Mononuclear cell (primary cell): ENCODE measurements around the gene COG6. TPM values are rescaled to one million over a fixed set of nuclear protein-coding genes. Genes with fewer than 3 reads are reported as not detected.

Source experiments
- H3K27me3 ChIP-seq: 2 replicates; pipeline ENCODE4 v1.6.0; 2011; ENCODE audit warnings: low read length, control low read depth; ENCODE audit not compliant: insufficient read depth
- H3K4me1 ChIP-seq: 2 replicates; pipeline ENCODE4 v1.5.1; 2011; ENCODE audit warnings: mild to moderate bottlenecking, low read length, control low read depth; ENCODE audit not compliant: insufficient read depth
- H3K4me3 ChIP-seq: 2 replicates; pipeline ENCODE4 v1.5.1; 2011; ENCODE audit warnings: mild to moderate bottlenecking, low read length, moderate library complexity
- H3K9me3 ChIP-seq: 2 replicates; pipeline ENCODE4 v1.5.1; 2011; ENCODE audit warnings: low read depth, mild to moderate bottlenecking, control low read depth, low read length
- total RNA-seq: library from RNA; depleted of rRNA; stranded (reverse); fragments of >200 nt; gene quantifications from one replicate; pipeline ENCODE4 v1.2.3, GENCODE V29; 2012

Gene COG6
- total RNA-seq, 1 donor: 10.1 TPM

DNA sequence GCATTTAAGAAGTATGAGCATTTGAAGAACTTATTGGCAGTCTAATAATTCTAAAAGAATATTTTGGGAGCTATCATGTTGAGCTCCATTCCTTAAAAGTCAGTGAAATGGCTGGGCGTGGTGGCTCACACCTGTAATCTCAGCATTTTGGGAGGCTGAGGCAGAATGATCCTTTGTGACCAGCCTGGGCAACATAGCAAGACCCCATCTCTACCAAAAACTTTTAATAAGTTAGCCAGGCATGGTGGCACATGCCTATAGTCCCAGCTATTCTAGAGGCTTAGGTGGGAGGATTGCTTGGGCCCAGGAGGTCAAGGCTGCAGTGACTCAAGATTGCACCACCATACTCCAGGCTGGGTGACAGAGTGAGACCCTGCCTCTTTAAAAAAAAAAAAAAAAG lies 8.0 kb downstream of the COG6 start:
- H3K4me3 ChIP-seq: no peak overlapping the region
- H3K9me3 ChIP-seq: no peaks in the 10 kb centered on the region
- no peaks in the 10 kb centered on the region for H3K27me3 ChIP-seq
- H3K4me1 ChIP-seq: no peaks in the 10 kb centered on the region

DNA sequence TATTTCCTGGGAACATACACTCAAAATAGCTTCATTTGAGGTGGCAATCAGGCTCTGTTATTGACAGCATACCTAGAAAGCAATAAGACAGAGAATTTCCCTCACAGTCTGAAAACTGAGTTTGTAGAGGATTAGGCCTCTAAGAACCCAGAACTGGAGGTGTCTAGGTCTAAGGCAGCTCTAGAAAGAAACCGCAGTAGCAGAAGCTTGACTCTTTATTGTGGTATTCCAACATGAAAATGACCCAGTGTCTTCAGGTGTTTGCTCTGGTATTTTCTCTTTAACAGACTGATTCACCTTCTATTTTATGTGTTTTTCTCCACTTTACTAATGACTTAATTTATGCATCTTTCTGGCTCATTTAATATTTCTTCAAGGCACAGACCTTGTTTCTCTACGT lies 8.5 kb downstream of the COG6 start:
- Histone ChIP-seq H3K9me3 (no peaks in the 10 kb centered on the region), H3K27me3 (no peaks in the 10 kb centered on the region), H3K4me1 (no peaks in the 10 kb centered on the region), H3K4me3 (no peak overlapping the region)

DNA sequence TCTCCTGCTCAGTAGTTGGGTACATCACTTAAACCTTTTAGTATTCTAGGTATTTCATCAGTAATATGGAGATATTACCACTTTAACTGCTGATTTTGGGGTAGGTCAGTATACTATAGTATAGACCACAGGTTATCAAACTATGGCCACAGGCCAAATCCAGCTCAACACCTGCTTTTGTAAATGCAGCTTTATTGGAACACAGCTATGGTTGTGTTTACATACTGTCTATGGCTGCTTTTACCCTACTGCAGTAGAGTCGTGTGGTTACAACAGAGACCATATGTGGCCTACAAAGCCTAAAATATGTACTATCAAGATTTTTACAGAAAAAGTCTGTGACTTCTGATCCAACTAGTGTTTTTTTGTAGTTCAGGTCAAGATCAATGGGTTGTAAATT lies 10.3 kb downstream of the COG6 start:
- Histone ChIP-seq H3K4me3 (no peak overlapping the region), H3K4me1 (no peaks in the 10 kb centered on the region), H3K27me3 (no peaks in the 10 kb centered on the region), H3K9me3 (no peaks in the 10 kb centered on the region)

DNA sequence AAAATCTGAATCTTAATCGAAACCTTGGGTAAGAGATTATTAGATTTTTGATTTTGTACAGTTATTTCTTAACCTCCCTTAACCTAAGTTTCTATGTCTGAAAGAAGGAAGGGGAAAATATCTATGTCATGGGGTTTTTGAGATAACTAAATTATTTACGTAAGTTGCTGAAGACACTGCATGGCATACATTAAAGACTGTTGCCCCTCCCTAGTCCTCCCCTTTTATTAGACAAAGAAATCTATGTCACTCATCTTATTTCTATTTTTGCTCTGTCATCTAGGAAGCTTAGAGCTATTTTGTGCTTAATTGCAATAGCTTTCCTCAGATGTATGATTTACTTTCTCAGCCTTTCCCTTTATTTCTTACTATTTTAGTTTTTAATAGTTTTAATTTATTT lies 15.0 kb downstream of the COG6 start:
- H3K9me3 ChIP-seq: no peaks in the 10 kb centered on the region
- H3K27me3 ChIP-seq: no peaks in the 10 kb centered on the region
- no peak overlapping the region for H3K4me3 ChIP-seq
- H3K4me1 ChIP-seq: no peaks in the 10 kb centered on the region

DNA sequence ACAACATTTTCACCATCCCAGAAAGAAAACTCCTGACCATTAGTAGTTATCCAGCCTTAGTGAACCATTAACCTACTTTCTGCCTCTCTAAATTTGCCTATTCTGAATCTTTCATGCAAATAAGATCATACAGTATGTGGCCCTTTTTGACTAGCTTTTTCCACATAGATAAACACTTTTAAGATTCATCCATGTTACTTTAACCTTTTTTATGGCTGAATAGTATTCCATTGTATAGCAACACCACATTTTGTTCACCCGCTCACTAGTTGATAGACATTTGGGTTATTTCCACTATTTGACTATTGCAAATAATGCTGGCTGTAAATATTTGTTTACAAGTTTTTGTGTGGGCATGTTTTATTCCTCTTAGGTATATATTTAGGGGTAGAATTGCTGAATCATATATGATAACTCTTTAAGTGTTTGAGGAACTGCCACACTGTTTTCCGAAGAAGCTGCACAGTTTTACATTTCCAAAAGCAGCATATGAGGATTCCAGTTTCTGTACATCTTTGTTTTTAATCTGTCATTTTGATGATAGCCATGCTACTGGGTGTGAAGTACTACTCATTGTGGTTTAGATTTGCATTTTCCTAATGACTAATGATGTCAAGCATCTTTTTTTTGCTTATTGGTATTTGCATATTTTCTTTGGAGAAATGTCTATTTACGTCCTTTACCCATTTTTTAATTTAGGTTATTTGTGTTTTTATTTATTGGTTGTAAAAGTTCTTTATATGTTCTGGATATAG lies 17.1 kb downstream of the COG6 start:
- Histone ChIP-seq H3K27me3 (no peaks in the 10 kb centered on the region), H3K4me3 (no peak overlapping the region), H3K9me3 (no peaks in the 10 kb centered on the region), H3K4me1 (no peaks in the 10 kb centered on the region)

DNA sequence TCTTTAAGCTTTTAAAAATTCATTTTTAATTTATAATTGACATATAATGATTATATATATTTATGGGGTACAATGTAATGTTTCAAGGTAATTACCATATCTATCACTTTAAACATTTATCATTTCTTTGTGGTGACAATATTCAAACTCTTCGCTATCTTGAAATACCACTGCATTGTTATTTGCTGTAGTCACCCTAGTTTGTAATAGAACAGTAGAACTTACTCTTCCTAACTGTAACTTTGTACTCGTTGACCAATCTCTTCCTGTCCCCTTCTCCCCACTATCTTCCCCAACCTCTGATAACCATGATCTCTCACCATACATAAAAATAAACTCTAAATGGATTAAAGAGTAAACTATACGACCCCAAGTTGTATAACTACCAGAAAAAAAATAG lies 20.4 kb downstream of the COG6 start:
- Histone ChIP-seq H3K9me3 (no peaks in the 10 kb centered on the region), H3K27me3 (no peaks in the 10 kb centered on the region), H3K4me1 (no peaks in the 10 kb centered on the region), H3K4me3 (no peak overlapping the region)

DNA sequence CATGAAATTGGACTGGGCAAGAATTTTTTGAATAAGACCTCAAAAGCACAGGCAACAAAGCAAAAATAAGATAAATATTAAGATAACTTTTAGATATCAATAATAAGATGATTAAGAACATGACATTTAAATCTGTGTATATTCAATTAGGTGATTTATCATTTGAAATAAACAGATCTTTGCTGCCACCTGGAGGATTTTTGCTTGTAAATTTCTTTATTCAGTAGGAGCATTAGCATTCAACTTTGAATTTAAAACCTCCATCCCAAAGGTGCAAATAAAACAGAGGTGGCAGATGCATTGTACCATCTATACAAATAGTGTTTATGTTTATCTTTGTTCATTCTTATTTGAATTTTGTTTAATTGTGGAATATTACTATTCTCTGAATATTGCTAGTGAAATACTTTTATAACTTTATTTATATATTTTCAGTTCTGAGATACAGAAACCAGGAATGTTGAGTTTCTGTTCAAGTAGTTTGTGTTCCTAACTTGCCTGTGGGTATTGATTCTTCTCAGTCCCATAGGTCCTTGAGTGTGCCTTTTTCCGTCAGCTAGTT lies 20.9 kb downstream of the COG6 start:
- no peaks in the 10 kb centered on the region for H3K9me3 ChIP-seq
- H3K4me1 ChIP-seq: no peaks in the 10 kb centered on the region
- no peaks in the 10 kb centered on the region for H3K27me3 ChIP-seq
- no peak overlapping the region for H3K4me3 ChIP-seq

DNA sequence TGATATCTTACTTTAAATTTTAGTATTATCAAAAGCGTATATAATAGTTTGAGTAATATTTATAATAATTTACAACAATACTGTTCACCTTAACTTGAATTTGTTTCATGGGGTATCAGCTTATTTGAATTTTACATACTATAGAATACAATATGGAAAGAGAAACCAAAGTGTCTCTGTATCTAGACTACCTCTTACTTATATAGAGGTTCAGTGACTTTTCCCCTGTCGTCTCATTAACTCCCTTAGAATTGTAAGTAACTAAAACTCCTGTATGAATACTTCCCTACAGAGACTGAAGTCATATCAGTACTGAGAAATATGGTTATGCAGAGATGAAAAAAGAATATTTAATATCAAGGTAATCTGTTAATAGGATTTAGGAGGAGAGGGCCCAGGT lies 26.8 kb downstream of the COG6 start:
- Histone ChIP-seq H3K4me3 (no peak overlapping the region), H3K4me1 (no peaks in the 10 kb centered on the region), H3K27me3 (no peaks in the 10 kb centered on the region), H3K9me3 (no peaks in the 10 kb centered on the region)

DNA sequence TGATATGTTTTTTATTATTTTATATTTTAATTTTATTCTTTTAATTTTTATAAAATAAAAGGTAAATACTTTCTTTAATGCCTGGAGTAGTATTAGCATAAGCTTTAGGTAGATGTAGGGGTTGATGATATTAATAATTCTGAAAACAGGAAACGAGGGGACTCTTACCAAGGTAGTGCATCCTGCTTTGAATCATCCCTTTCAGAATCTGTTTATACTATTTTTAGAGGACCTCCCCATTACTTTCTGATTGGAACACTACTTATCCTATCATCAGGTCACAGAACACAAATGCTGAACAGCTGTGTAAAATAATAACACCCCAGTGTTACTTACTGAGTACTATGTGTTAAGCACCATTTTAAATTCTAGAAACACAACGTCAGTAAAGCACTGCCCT lies 27.3 kb downstream of the COG6 start:
- Histone ChIP-seq H3K27me3 (no peaks in the 10 kb centered on the region), H3K4me3 (no peak overlapping the region), H3K4me1 (no peaks in the 10 kb centered on the region), H3K9me3 (no peaks in the 10 kb centered on the region)

DNA sequence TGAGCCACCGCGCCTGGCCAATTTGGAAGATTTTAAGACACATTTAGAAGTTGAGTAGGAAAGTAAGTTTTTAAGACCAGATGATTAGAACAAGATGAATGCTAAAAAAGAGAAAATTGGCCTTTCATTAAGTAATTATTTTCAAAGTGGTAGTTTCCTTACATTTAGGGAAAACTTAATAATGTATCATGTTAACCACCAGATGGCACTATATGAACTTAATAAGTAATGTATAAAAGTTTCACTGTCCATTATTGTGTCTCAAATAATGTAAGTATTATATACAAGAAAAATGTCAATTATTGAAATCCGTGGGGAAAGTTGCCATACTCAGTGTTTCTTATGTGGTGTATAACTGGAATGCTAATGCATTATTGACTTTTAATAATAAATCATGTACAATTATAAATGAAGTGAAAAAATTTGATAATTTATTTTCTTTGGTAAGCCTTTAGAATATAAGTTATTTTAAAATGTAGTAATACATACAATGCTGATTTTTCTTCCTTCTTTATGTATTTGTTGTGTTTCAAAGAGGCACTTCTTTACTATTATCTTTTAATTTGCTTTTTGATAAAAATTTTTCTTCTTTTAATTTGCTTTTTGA lies 29.2 kb downstream of the COG6 start:
- no peaks in the 10 kb centered on the region for H3K9me3 ChIP-seq
- no peaks in the 10 kb centered on the region for H3K27me3 ChIP-seq
- H3K4me1 ChIP-seq: peaks cover 4% of the 10 kb centered on the region
- no peak overlapping the region for H3K4me3 ChIP-seq

DNA sequence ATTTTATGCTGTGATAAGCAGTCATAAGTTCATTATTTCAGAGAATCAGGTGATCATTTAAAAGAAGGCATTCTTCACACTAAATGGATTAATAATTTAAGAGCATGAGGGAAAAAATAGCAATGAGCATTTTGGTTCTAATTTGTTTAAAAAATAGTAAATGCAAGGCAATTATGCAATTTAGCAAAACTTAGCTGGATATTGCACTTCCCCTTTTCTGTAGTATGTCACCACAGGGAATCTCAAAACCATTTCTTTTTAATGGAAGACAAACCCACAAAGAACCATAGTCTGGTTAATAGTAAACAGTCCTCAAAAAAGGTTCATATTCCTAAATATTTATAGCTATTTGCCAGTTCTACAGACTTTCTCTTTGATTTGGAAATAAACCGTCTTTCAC lies 30.2 kb downstream of the COG6 start:
- H3K9me3 ChIP-seq: no peaks in the 10 kb centered on the region
- H3K4me3 ChIP-seq: no peak overlapping the region
- H3K4me1 ChIP-seq: peaks cover 4% of the 10 kb centered on the region
- no peaks in the 10 kb centered on the region for H3K27me3 ChIP-seq

DNA sequence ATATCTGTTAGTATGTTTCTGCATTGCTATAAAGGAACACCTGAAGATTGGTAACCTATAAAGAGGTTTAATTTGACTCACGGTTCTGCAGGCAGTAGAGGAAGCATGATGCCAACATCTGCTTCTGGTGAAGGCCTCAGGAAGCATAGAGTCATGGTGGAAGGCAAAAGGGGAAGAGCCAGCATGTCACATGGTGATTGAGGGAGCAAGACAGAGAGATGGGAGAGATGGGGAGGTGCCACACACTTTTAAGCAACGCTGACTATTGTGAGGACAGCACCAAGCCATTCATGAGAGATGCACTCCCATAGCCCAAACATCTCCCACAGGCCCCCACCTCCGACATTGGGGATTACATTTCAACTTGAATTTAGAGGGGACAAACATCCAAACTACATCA lies 32.8 kb downstream of the COG6 start:
- Histone ChIP-seq H3K9me3 (no peaks in the 10 kb centered on the region), H3K4me1 (peaks cover 4% of the 10 kb centered on the region), H3K27me3 (no peaks in the 10 kb centered on the region), H3K4me3 (no peak overlapping the region)

DNA sequence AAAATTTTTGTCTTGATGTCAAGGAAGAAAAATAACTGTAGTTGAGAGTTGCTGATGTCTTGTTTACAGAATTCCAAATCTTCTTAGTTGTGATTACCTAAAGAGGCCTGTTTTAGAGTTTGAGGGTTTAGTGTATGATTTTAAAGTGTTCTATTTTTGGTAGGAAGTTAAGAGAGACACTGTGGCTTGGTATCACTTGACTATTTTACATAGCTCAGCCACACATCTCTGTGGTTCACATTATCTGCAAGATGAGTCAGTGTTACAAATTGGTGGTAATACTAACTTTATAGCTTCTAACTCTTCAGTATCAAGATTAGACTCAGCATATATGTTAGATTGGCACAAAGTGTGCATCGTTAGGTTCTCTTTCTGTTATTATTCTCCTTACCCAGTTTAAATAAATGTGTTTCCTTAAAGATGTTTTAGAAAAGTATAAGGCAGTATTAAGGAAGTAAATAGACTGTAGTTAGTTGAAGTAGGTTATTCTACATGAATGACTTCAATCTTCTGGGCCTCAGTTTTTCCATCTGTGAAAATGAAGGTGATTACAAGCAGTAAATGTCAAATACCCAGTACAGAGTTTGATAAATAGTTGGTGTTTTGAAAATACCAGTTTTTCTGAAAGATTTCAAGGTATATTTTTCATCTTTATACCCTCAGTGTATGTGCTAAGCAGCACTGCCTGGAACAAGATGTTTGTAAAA lies 33.4 kb downstream of the COG6 start:
- Histone ChIP-seq H3K4me1 (peaks cover 4% of the 10 kb centered on the region), H3K27me3 (no peaks in the 10 kb centered on the region), H3K4me3 (no peak overlapping the region), H3K9me3 (no peaks in the 10 kb centered on the region)

DNA sequence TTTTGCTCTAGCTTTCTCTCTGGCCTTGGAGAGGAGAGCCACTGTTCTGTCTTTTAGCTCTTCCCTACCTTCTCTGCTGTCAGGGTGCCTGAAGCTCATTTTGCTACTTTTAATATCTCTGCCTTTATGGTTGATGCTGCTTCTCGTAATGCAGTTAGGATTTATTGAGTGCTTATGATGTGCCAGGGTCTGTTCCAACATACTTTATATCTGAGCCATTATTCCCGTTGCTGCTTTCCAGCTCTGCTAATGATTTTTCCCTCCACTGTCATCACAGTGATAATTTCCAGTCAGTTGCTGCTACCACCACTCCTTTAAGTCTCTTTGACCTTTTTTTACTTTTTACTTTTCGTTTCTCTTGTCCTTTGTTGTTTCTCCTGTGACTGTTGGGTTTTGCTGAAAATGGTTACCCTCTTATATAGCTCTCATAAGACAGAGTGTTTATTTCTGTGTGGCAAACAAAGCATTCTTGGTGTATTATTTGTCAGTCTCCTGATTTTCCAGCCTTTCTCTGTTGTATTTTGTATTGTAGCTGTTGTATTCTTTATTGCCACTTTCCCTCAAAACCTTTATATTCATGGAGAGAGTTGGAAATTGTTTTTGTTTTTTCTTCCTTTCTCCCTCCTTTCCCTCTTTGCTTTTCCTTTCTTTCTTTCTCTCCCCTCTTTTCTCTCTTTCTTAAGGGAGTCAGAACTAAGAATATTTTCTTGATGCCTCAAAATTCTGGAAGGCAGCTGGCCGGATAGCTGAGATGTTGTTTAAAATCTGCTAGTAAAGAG lies 37.4 kb downstream of the COG6 start:
- no peaks in the 10 kb centered on the region for H3K9me3 ChIP-seq
- H3K27me3 ChIP-seq: no peaks in the 10 kb centered on the region
- no peak overlapping the region for H3K4me3 ChIP-seq
- peaks cover 4% of the 10 kb centered on the region for H3K4me1 ChIP-seq

DNA sequence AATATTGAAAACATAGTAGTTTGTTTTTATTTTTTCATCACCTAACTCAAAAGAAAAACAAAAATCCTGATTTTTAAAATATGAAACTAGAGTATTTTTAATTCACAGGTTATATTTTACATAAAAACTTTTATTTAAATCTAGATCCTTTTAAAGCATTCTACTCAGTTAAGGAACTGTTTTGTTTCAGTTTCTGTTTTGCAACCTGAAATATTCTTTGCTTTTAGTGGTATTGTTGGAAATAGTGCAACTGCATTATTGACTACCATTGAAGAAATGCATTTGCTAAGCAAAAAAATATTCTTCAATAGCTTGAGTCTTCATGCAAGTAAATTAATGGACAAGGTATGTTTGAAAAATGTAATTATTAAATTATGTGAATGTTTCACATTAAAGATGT lies 43.8 kb downstream of the COG6 start:
- Histone ChIP-seq H3K9me3 (no peaks in the 10 kb centered on the region), H3K4me1 (no peaks in the 10 kb centered on the region), H3K4me3 (no peak overlapping the region), H3K27me3 (no peaks in the 10 kb centered on the region)
